ENCODE measurements around the gene PACSIN2.

GRCh38 chr22:42836026-42836425 lies 178.9 kb downstream of the PACSIN2 start:
- TF ChIP-seq, protein P1, sequence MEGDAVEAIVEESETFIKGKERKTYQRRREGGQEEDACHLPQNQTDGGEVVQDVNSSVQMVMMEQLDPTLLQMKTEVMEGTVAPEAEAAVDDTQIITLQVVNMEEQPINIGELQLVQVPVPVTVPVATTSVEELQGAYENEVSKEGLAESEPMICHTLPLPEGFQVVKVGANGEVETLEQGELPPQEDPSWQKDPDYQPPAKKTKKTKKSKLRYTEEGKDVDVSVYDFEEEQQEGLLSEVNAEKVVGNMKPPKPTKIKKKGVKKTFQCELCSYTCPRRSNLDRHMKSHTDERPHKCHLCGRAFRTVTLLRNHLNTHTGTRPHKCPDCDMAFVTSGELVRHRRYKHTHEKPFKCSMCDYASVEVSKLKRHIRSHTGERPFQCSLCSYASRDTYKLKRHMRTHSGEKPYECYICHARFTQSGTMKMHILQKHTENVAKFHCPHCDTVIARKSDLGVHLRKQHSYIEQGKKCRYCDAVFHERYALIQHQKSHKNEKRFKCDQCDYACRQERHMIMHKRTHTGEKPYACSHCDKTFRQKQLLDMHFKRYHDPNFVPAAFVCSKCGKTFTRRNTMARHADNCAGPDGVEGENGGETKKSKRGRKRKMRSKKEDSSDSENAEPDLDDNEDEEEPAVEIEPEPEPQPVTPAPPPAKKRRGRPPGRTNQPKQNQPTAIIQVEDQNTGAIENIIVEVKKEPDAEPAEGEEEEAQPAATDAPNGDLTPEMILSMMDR (IDR thresholded peaks at IDR 0.05; ENCODE audit: borderline replicate concordance, extremely low read depth, low read length, poor library complexity, severe bottlenecking), result no peak
- TF ChIP-seq EZH2 (IDR thresholded peaks at IDR 0.05; ENCODE audit: borderline replicate concordance, low read depth, low read length, severe bottlenecking), result no peak
